ENCODE data around the gene SNX3. TPM values are rescaled to one million over a fixed set of nuclear protein-coding genes. Genes with fewer than 3 reads are reported as not detected.

The SNX3 gene
- polyA plus RNA-seq, 1 experiment, result 406 TPM

GRCh38 chr6:108180266-108180665 lies 80.6 kb downstream of the SNX3 start:
- DNase-seq (ENCODE audit: low read depth, low spot score), result no peak
- H3K27me3 ChIP-seq (ENCODE audit: control insufficient read depth, insufficient read depth, low read length), result peaks cover 44% of the 10 kb centered on the region
- CTCF ChIA-PET, result no interaction called here
- POLR2A ChIA-PET, result no interaction called here
- H3K27ac ChIP-seq (ENCODE audit: low read depth, low read length), result no peak overlapping the region
- H3K9me3 ChIP-seq (ENCODE audit: control insufficient read depth, insufficient read depth, low read length), result peaks cover 5% of the 10 kb centered on the region; the same call in 1 of the 2 replicates
- H3K4me3 ChIP-seq (ENCODE audit: low read depth, low read length), result no peak overlapping the region
- TF ChIP-seq CTCF (IDR thresholded peaks at IDR 0.05; ENCODE audit: low read depth, low read length), result no peak

- Histone ChIP-seq H3K27me3 (ENCODE audit: control insufficient read depth, insufficient read depth, low read length) (peaks cover 49% of the 10 kb centered on the region), H3K4me3 (ENCODE audit: low read depth, low read length) (no peak overlapping the region), H3K9me3 (ENCODE audit: control insufficient read depth, insufficient read depth, low read length) (peaks cover 9% of the 10 kb centered on the region; the same call in 1 of the 2 replicates), H3K27ac (ENCODE audit: low read depth, low read length) (no peak overlapping the region)
- CTCF ChIA-PET, result no interaction called here
- no peak for TF ChIP-seq CTCF (IDR thresholded peaks at IDR 0.05; ENCODE audit: low read depth, low read length)
- POLR2A ChIA-PET, result no interaction called here
- DNase-seq (ENCODE audit: low read depth, low spot score), result no peak
Measured at GRCh38 chr6:108179741-108180140, 81.1 kb downstream of the SNX3 start.

- H3K9me3 ChIP-seq (ENCODE audit: control insufficient read depth, insufficient read depth, low read length), result peaks cover 14% of the 10 kb centered on the region; the same call in 1 of the 2 replicates
- TF ChIP-seq CTCF (IDR thresholded peaks at IDR 0.05; ENCODE audit: low read depth, low read length), result no peak
- no peak for DNase-seq (ENCODE audit: low read depth, low spot score)
- peaks cover 75% of the 10 kb centered on the region for H3K27me3 ChIP-seq (ENCODE audit: control insufficient read depth, insufficient read depth, low read length)
- H3K4me3 ChIP-seq (ENCODE audit: low read depth, low read length), result no peak overlapping the region
- ChIA-PET CTCF (no interaction called here), POLR2A (no interaction called here)
- H3K27ac ChIP-seq (ENCODE audit: low read depth, low read length), result no peak overlapping the region
Measured at GRCh38 chr6:108176281-108177089, 84.4 kb downstream of the SNX3 start.

- POLR2A ChIA-PET, result no interaction called here
- no peak overlapping the region for H3K4me3 ChIP-seq (ENCODE audit: low read depth, low read length)
- TF ChIP-seq CTCF (IDR thresholded peaks at IDR 0.05; ENCODE audit: low read depth, low read length), result no peak
- no peak for DNase-seq (ENCODE audit: low read depth, low spot score)
- no peak overlapping the region for H3K27ac ChIP-seq (ENCODE audit: low read depth, low read length)
- CTCF ChIA-PET, result no interaction called here
- peaks cover 83% of the 10 kb centered on the region for H3K27me3 ChIP-seq (ENCODE audit: control insufficient read depth, insufficient read depth, low read length)
- peaks cover 14% of the 10 kb centered on the region; the same call in 1 of the 2 replicates for H3K9me3 ChIP-seq (ENCODE audit: control insufficient read depth, insufficient read depth, low read length)
Measured at GRCh38 chr6:108175592-108176279, 85.1 kb downstream of the SNX3 start.

GRCh38 chr6:108175176-108175591 lies 85.7 kb downstream of the SNX3 start:
- Histone ChIP-seq H3K4me3 (ENCODE audit: low read depth, low read length) (no peak overlapping the region), H3K27me3 (ENCODE audit: control insufficient read depth, insufficient read depth, low read length) (peaks cover 88% of the 10 kb centered on the region), H3K9me3 (ENCODE audit: control insufficient read depth, insufficient read depth, low read length) (peaks cover 14% of the 10 kb centered on the region; the same call in 1 of the 2 replicates), H3K27ac (ENCODE audit: low read depth, low read length) (no peak overlapping the region)
- ChIA-PET POLR2A (no interaction called here), CTCF (no interaction called here)
- no peak for DNase-seq (ENCODE audit: low read depth, low spot score)
- TF ChIP-seq CTCF (IDR thresholded peaks at IDR 0.05; ENCODE audit: low read depth, low read length), result no peak
